CD14-positive monocyte (primary cell): ENCODE measurements around the gene C9orf85. TPM values are rescaled to one million over a fixed set of nuclear protein-coding genes. Genes with fewer than 3 reads are reported as not detected.

Experiments
- DNase-seq, 3 donors: peaks; one replicate each; pipeline ENCODE4 v3.0.0-alpha.2; 2011 to 2022
- H2AFZ ChIP-seq: 2 replicates; pipeline ENCODE4 v1.6.0; 2012; ENCODE audit warnings: mild to moderate bottlenecking, low read depth, low read length, inconsistent platforms; ENCODE audit not compliant: insufficient read depth, poor library complexity, severe bottlenecking
- H3K27ac ChIP-seq, 2 donors: 1 replicate in 1 of 2; 2 replicates in 1 of 2; pipeline ENCODE4 v1.5.1; 2012 to 2013; ENCODE audit warnings: low read length in 2 of 2, control low read depth in 1 of 2, inconsistent platforms in 1 of 2, low read depth in 1 of 2, mild to moderate bottlenecking in 1 of 2
- H3K27me3 ChIP-seq, 2 donors: one replicate each; pipeline versions ENCODE4 v1.6.0 to v1.6.1; 2011 to 2013; ENCODE audit warnings: low read length in 2 of 2; ENCODE audit not compliant: control insufficient read depth in 2 of 2, insufficient read depth in 2 of 2
- H3K36me3 ChIP-seq, 2 donors: replicated peaks in 1 of 2; 1 replicate in 1 of 2; 2 replicates in 1 of 2; pipeline versions ENCODE4 v1.5.1 to v1.6.1; 2012 to 2013; ENCODE audit warnings: low read length in 2 of 2, control low read depth in 1 of 2, inconsistent platforms in 1 of 2, mild to moderate bottlenecking in 1 of 2; ENCODE audit not compliant: insufficient read depth in 2 of 2, control insufficient read depth in 1 of 2
- H3K4me1 ChIP-seq, 2 donors: 1 replicate in 1 of 2; 2 replicates in 1 of 2; pipeline versions ENCODE4 v1.5.1 to v1.6.1; 2012 to 2013; ENCODE audit warnings: low read length in 2 of 2, control low read depth in 1 of 2, inconsistent platforms in 1 of 2, mild to moderate bottlenecking in 1 of 2, moderate library complexity in 1 of 2; ENCODE audit not compliant: insufficient read depth in 2 of 2, control insufficient read depth in 1 of 2
- H3K4me2 ChIP-seq: replicated peaks from 2 replicates; pipeline ENCODE3; 2012; ENCODE audit warnings: low read length, moderate library complexity, mild to moderate bottlenecking; ENCODE audit not compliant: poor library complexity, severe bottlenecking; ENCODE audit errors: extremely low read depth
- H3K4me3 ChIP-seq, 3 experiments: fragments of 200-600 bp in 1 of 3; sonication (generic) in 1 of 3; replicated peaks in 1 of 3; 1 replicate in 2 of 3; 2 replicates in 1 of 3; pipeline ENCODE4 v1.5.1; 2011 to 2013; ENCODE audit warnings: low read length in 3 of 3, mild to moderate bottlenecking in 3 of 3, control low read depth in 2 of 3, low read depth in 2 of 3, inconsistent platforms in 1 of 3, moderate library complexity in 1 of 3
- H3K79me2 ChIP-seq: 2 replicates; pipeline ENCODE4 v1.6.0; 2012; ENCODE audit warnings: mild to moderate bottlenecking, control low read depth, inconsistent platforms, low read length, moderate library complexity; ENCODE audit not compliant: insufficient read depth
- H3K9ac ChIP-seq: 2 replicates; pipeline ENCODE4 v1.6.0; 2017; ENCODE audit warnings: low read length, mild to moderate bottlenecking; ENCODE audit not compliant: insufficient read depth, poor library complexity, severe bottlenecking
- H3K9me3 ChIP-seq, 2 donors: replicated peaks in 1 of 2; 1 replicate in 1 of 2; 2 replicates in 1 of 2; pipeline versions ENCODE4 v1.5.1 to v1.6.1; 2012 to 2013; ENCODE audit warnings: low read length in 2 of 2, control low read depth in 1 of 2; ENCODE audit not compliant: control insufficient read depth in 1 of 2, insufficient read depth in 1 of 2
- H4K20me1 ChIP-seq: 2 replicates; pipeline ENCODE4 v1.6.0; 2012; ENCODE audit warnings: mild to moderate bottlenecking, low read length, control low read depth, moderate library complexity; ENCODE audit not compliant: insufficient read depth
- H3K27ac Mint-ChIP-seq, 7 donors: one replicate each; pipeline ENCODE4 v1.8.0; 2020; ENCODE audit warnings: mild to moderate bottlenecking in 7 of 7, mixed read lengths in 7 of 7, moderate library complexity in 6 of 7, inconsistent platforms in 2 of 7
- H3K27me3 Mint-ChIP-seq, 3 donors: one replicate each; pipeline ENCODE4 v1.8.0; 2021 to 2022; ENCODE audit warnings: low read depth in 3 of 3, mild to moderate bottlenecking in 3 of 3, mixed read lengths in 3 of 3, moderate library complexity in 3 of 3, inconsistent platforms in 1 of 3
- H3K36me3 Mint-ChIP-seq, 2 donors: one replicate each; pipeline ENCODE4 v1.8.0; 2020; ENCODE audit warnings: mixed read lengths in 2 of 2, inconsistent platforms in 1 of 2, mild to moderate bottlenecking in 1 of 2
- H3K4me1 Mint-ChIP-seq: one replicate; pipeline ENCODE4 v1.8.0; 2020; ENCODE audit warnings: mild to moderate bottlenecking, mixed read lengths
- H3K4me3 Mint-ChIP-seq, 2 donors: one replicate each; pipeline ENCODE4 v1.8.0; 2020; ENCODE audit warnings: mild to moderate bottlenecking in 2 of 2, mixed read lengths in 2 of 2, moderate library complexity in 1 of 2
- H3K9me3 Mint-ChIP-seq, 7 donors: one replicate each; pipeline ENCODE4 v1.8.0; 2020 to 2022; ENCODE audit warnings: mixed read lengths in 7 of 7, mild to moderate bottlenecking in 6 of 7, moderate library complexity in 6 of 7, inconsistent platforms in 2 of 7
- WGBS: methylation state at CpG from one replicate; pipeline ENCODE4 v1.1.5; 2013; ENCODE audit warnings: missing lambda C conversion rate; ENCODE audit not compliant: insufficient coverage; 5-methylcytosine and 5-hydroxymethylcytosine counted together
- intact Hi-C, 2 donors: fragments of 100-400 bp; cut with micrococcal nuclease; formaldehyde crosslinking; loops; one replicate each; pipeline versions ENCODE4 v1.15.0 to v1.15.1; 2023
- polyA plus RNA-seq, 3 donors: library from polyadenylated mRNA; depleted of rRNA in 1 of 3; unstranded in 2 of 3; stranded (reverse) in 1 of 3; fragments of 300-500 nt in 2 of 3; fragments of >200 nt in 1 of 3; fragmentation: Illumina TruSeq in 2 of 3; gene quantifications; 1 replicate in 2 of 3; 2 replicates in 1 of 3; pipeline ENCODE4 v1.2.3, GENCODE V29; 2012 to 2021
- TF ChIP-seq, protein P1 (sequence below): fragments of 200-600 bp; IDR thresholded peaks from one replicate; pipeline ENCODE4 v1.8.0; 2022; ENCODE audit warnings: antibody characterized with exemption, mild to moderate bottlenecking

The C9orf85 gene
- polyA plus RNA-seq, 3 donors = 4.5 to 6.4 (median 5.4) TPM

DNA sequence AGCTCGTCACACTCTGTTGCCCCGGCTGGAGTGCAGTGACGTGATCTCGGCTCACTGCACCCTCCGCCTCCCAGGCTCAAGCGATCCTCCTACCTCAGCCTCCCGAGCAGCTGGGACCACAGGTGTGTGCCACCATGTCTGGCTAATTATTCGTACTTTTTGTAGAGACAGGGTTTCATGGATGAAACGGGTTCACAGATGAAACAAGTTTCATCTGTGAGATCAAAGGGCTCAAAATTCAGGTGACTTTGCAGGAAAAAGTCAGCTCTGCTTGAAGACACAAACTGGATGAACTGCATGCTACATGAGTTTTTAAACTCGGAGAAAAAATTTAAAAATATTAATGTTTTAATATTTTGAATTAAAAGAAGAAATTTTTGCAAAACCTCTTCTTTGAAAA lies 24.9 kb upstream of the C9orf85 start:
- Mint-ChIP-seq H3K27me3 (no peaks in the 10 kb centered on the region), H3K4me1 (peaks cover 28% of the 10 kb centered on the region), H3K27ac (peak overlapping the region in 2 of 7 donors; percentile 43 to 75), H3K4me3 (no peak overlapping the region), H3K36me3 (peaks cover 11 to 18% of the 10 kb centered on the region in 2 donors), H3K9me3 (peaks cover 14 to 30% (median 27%) of the 10 kb centered on the region in 7 donors)
- TF ChIP-seq, protein P1, sequence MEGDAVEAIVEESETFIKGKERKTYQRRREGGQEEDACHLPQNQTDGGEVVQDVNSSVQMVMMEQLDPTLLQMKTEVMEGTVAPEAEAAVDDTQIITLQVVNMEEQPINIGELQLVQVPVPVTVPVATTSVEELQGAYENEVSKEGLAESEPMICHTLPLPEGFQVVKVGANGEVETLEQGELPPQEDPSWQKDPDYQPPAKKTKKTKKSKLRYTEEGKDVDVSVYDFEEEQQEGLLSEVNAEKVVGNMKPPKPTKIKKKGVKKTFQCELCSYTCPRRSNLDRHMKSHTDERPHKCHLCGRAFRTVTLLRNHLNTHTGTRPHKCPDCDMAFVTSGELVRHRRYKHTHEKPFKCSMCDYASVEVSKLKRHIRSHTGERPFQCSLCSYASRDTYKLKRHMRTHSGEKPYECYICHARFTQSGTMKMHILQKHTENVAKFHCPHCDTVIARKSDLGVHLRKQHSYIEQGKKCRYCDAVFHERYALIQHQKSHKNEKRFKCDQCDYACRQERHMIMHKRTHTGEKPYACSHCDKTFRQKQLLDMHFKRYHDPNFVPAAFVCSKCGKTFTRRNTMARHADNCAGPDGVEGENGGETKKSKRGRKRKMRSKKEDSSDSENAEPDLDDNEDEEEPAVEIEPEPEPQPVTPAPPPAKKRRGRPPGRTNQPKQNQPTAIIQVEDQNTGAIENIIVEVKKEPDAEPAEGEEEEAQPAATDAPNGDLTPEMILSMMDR = no peak
- 100% methylated on average over 6 of the region's 10 CpGs for WGBS
- H3K27ac ChIP-seq = no peak overlapping the region
- H3K9ac ChIP-seq = no peak overlapping the region
- H3K36me3 ChIP-seq = peaks cover 0 to 10% of the 10 kb centered on the region in 2 donors
- peaks cover 7 to 13% of the 10 kb centered on the region in 2 donors for H3K4me1 ChIP-seq
- intact Hi-C loops = no loop called here
- H3K9me3 ChIP-seq = peaks cover 18 to 21% of the 10 kb centered on the region in 2 donors
- peaks cover 93% of the 10 kb centered on the region for H3K79me2 ChIP-seq
- DNase-seq = no peak
- no peak overlapping the region for H3K4me2 ChIP-seq
- H3K27me3 ChIP-seq = no peaks in the 10 kb centered on the region
- no peak overlapping the region for H2AFZ ChIP-seq
- peaks cover 45% of the 10 kb centered on the region for H4K20me1 ChIP-seq
- H3K4me3 ChIP-seq = no peak overlapping the region

DNA sequence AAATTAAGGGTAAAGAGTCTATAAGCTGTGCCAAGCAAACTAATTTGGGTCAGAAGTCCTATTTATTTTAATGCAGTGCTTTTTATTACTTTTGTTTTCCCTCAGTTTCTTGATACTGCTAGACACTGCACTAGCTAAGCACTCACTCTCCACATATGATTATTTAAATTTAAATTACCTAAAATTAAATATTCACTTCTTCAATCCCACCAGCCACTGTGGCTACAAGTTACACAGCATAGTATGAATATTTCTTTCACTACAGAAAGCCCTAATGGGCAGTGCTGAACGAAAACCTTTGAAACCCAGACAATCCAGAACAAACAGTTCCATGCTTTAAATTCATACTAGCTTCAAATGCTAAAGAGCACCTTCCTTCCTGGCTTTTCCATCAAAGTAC lies 24.1 kb upstream of the C9orf85 start:
- Histone ChIP-seq H3K36me3 (peaks cover 0 to 2% of the 10 kb centered on the region in 2 donors), H3K4me1 (peaks cover 7 to 13% of the 10 kb centered on the region in 2 donors), H4K20me1 (peaks cover 53% of the 10 kb centered on the region), H2AFZ (no peak overlapping the region), H3K9me3 (peaks cover 13% of the 10 kb centered on the region in 2 donors), H3K4me3 (no peak overlapping the region), H3K9ac (no peak overlapping the region), H3K4me2 (no peak overlapping the region), H3K27ac (no peak overlapping the region), H3K27me3 (no peaks in the 10 kb centered on the region), H3K79me2 (peaks cover 93% of the 10 kb centered on the region)
- Mint-ChIP-seq H3K36me3 (peaks cover 11% of the 10 kb centered on the region in 2 donors), H3K4me3 (no peak overlapping the region), H3K9me3 (peaks cover 10 to 24% (median 19%) of the 10 kb centered on the region in 7 donors), H3K4me1 (peaks cover 28% of the 10 kb centered on the region), H3K27me3 (no peaks in the 10 kb centered on the region), H3K27ac (peak overlapping the region in 1 of 7 donors; percentile 15)
- WGBS = 45% methylated on average over 1 of the region's 1 CpG
- TF ChIP-seq, protein P1 = no peak
- DNase-seq = no peak
- intact Hi-C loops = no loop called here
